Right lobe of liver (tissue), 6 donors: ENCODE data around the gene SAG. TPM values are rescaled to one million over a fixed set of nuclear protein-coding genes. Genes with fewer than 3 reads are reported as not detected.
A peak's percentile ranks its signal among the peaks of the same experiment; 100 is the strongest.

ENCODE experiments used
- ATAC-seq, 4 donors: fragments of 200-7000 bp; cut with Tn5 transposase; one replicate each; pipeline ENCODE4 v1.9.1; 2020; ENCODE audit warnings: mild to moderate bottlenecking in 4 of 4, moderate library complexity in 4 of 4
- DNase-seq, 3 donors: peaks; one replicate each; pipeline ENCODE4 v3.0.0-alpha.2; 2020
- H3K27ac ChIP-seq, 3 donors: fragments of 200-600 bp; one replicate each; pipeline ENCODE4 v1.8.0; 2022
- H3K27me3 ChIP-seq, 2 donors: fragments of 200-600 bp; one replicate each; pipeline ENCODE4 v1.8.0; 2022
- H3K36me3 ChIP-seq, 4 donors: fragments of 200-600 bp; sonication (generic) in 1 of 4; one replicate each; pipeline versions ENCODE4 v1.5.1 to v1.8.0; 2017 to 2022; ENCODE audit warnings: control low read depth in 1 of 4
- H3K4me1 ChIP-seq, 4 donors: fragments of 200-600 bp; sonication (generic) in 1 of 4; one replicate each; pipeline versions ENCODE4 v1.5.1 to v1.8.0; 2017 to 2022; ENCODE audit warnings: control low read depth in 1 of 4
- H3K4me3 ChIP-seq, 3 donors: fragments of 200-600 bp; one replicate each; pipeline ENCODE4 v1.8.0; 2022
- H3K9me3 ChIP-seq, 4 donors: fragments of 200-600 bp; sonication (generic) in 1 of 4; one replicate each; pipeline versions ENCODE4 v1.5.1 to v1.8.0; 2017 to 2022; ENCODE audit warnings: control low read depth in 1 of 4
- POLR2A ChIP-seq: fragments of 450-650 bp; IDR thresholded peaks from one replicate; pipeline ENCODE4 v1.6.1; 2017; ENCODE audit warnings: antibody characterized with exemption, mild to moderate bottlenecking
- WGBS: methylation state at CpG from one replicate; pipeline ENCODE4 v1.1.6; 2018; ENCODE audit warnings: low coverage, low lambda C conversion rate; ENCODE audit not compliant: insufficient coverage; ENCODE audit errors: missing lambda C conversion rate; 5-methylcytosine and 5-hydroxymethylcytosine counted together
- intact Hi-C, 2 donors: fragments of 100-400 bp; cut with DNase I; formaldehyde crosslinking; loops; one replicate each; pipeline versions ENCODE4 v1.11.2 to v1.14.1; 2022
- total RNA-seq, 6 experiments: library from RNA; depleted of rRNA in 2 of 6; stranded (reverse); fragments of >200 nt in 2 of 6; fragmentation: NEBNext Ultra II Directional in 3 of 6; extraction: Animal tissue kit (Norgen Biotek cat#: 25700) in 3 of 6; gene quantifications; one replicate each; pipeline versions ENCODE4 v1.1.0 to v1.2.4, GENCODE V29; 2016 to 2023
- TF ChIP-seq, protein P1 (sequence below), 4 donors: fragments of 200-600 bp in 3 of 4; fragments of 450-650 bp in 1 of 4; IDR thresholded peaks; one replicate each; pipeline versions ENCODE4 v1.5.1 to v1.8.0; 2016 to 2022; ENCODE audit warnings: antibody characterized with exemption in 4 of 4, mild to moderate bottlenecking in 2 of 4
- donor health status: DM: no; HTN: yes; CAD: no.
- donor health status: DM: no; HTN: no; CAD: no.
- donor health status: DM: no; HTN: no; CAD: no.
- donor health status: DM: no; HTN: yes; CAD: no.
- donor health status: DM: no; HTN: yes; CAD: no.

Gene SAG
- total RNA-seq, 6 experiments from 2014 or later: not detected

- intact Hi-C loops: no loop called here
- Histone ChIP-seq H3K36me3 (no peaks in the 10 kb centered on the region), H3K4me1 (no peaks in the 10 kb centered on the region), H3K27ac (no peak overlapping the region), H3K4me3 (no peak overlapping the region), H3K9me3 (no peaks in the 10 kb centered on the region), H3K27me3 (no peaks in the 10 kb centered on the region)
- 39% methylated on average over 3 of the region's 3 CpGs for WGBS
- no peak for DNase-seq
- TF ChIP-seq, protein P1, sequence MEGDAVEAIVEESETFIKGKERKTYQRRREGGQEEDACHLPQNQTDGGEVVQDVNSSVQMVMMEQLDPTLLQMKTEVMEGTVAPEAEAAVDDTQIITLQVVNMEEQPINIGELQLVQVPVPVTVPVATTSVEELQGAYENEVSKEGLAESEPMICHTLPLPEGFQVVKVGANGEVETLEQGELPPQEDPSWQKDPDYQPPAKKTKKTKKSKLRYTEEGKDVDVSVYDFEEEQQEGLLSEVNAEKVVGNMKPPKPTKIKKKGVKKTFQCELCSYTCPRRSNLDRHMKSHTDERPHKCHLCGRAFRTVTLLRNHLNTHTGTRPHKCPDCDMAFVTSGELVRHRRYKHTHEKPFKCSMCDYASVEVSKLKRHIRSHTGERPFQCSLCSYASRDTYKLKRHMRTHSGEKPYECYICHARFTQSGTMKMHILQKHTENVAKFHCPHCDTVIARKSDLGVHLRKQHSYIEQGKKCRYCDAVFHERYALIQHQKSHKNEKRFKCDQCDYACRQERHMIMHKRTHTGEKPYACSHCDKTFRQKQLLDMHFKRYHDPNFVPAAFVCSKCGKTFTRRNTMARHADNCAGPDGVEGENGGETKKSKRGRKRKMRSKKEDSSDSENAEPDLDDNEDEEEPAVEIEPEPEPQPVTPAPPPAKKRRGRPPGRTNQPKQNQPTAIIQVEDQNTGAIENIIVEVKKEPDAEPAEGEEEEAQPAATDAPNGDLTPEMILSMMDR (IDR thresholded peaks at IDR 0.05): no peak
- TF ChIP-seq POLR2A: no peak
- no peak for ATAC-seq
Observed at GRCh38 chr2:233339427-233339826, 31.8 kb downstream of the SAG start.

DNA sequence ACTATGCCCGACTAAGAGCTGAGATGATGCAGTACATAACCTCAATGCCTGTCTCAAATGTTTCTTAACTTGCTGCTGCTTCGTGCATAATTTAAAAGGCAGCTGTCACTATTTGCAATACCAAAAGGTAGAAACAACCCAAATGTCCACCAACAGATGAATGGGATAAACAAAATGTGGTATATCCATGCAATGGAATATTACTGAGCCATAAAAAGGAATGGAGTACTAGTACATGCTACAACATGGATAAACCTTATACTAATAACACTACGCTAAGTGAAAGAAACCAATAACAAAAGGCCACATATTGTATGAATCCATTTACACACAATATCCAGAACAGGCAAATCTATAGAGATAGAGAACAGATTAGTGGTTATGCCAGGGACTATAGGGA, 33.7 kb downstream of the SAG start:
- no peaks in the 10 kb centered on the region for H3K27me3 ChIP-seq
- ATAC-seq: no peak
- TF ChIP-seq, protein P1 (IDR thresholded peaks at IDR 0.05): no peak
- no peak for TF ChIP-seq POLR2A
- H3K36me3 ChIP-seq: no peaks in the 10 kb centered on the region
- no peak overlapping the region for H3K27ac ChIP-seq
- H3K4me3 ChIP-seq: no peak overlapping the region
- intact Hi-C loops: no loop called here
- 94% methylated on average over 3 of the region's 3 CpGs for WGBS
- no peak for DNase-seq
- H3K9me3 ChIP-seq: no peaks in the 10 kb centered on the region
- no peaks in the 10 kb centered on the region for H3K4me1 ChIP-seq

GRCh38 chr2:233342301-233342700, 34.7 kb downstream of the SAG start:
- TF ChIP-seq POLR2A: no peak
- TF ChIP-seq, protein P1 (IDR thresholded peaks at IDR 0.05): no peak
- ATAC-seq: no peak
- H3K27me3 ChIP-seq: no peaks in the 10 kb centered on the region
- no peak overlapping the region for H3K4me3 ChIP-seq
- 84% methylated on average over 5 of the region's 5 CpGs for WGBS
- no peaks in the 10 kb centered on the region for H3K9me3 ChIP-seq
- H3K36me3 ChIP-seq: no peaks in the 10 kb centered on the region
- no peak overlapping the region for H3K27ac ChIP-seq
- peaks cover 0 to 6% (median 0%) of the 10 kb centered on the region in 4 donors for H3K4me1 ChIP-seq
- no peak for DNase-seq
- intact Hi-C loops: no loop called here

- H3K4me1 ChIP-seq: peaks cover 0 to 15% (median 2%) of the 10 kb centered on the region in 4 donors
- H3K4me3 ChIP-seq: no peak overlapping the region
- ATAC-seq (no peak), DNase-seq (peak in 1 of 3 donors; percentile 9)
- no peaks in the 10 kb centered on the region for H3K27me3 ChIP-seq
- TF ChIP-seq, protein P1 (IDR thresholded peaks at IDR 0.05): no peak
- TF ChIP-seq POLR2A: no peak
- no peaks in the 10 kb centered on the region for H3K9me3 ChIP-seq
- intact Hi-C loops: no loop called here
- no peak overlapping the region for H3K27ac ChIP-seq
- WGBS: 91% methylated on average over 14 of the region's 15 CpGs
- H3K36me3 ChIP-seq: no peaks in the 10 kb centered on the region
Observed at GRCh38 chr2:233343171-233343705, 35.6 kb downstream of the SAG start.

DNA sequence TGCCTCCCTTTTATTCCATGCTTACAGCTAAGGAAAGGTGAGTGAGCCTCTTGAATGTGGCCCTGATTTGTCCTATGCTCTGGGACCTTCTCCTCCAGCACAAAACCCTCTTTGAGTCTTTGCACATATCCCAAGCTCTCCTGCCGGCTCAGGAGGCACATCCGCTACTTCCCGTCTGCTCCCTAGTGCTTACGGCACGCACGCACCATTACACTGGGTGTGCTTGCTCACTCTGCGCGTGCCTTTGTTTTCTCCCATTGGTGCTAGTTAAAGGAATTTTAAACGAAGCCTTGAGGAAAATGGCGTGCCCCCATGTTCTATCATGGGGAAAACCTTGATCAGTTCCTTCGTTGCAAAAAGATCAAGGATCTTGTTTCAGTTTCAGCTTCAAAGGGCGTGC, 38.8 kb downstream of the SAG start:
- no peak overlapping the region for H3K27ac ChIP-seq
- no peaks in the 10 kb centered on the region for H3K27me3 ChIP-seq
- 90% methylated on average over 12 of the region's 12 CpGs for WGBS
- TF ChIP-seq POLR2A: no peak
- TF ChIP-seq, protein P1 (IDR thresholded peaks at IDR 0.05): no peak
- intact Hi-C loops: no loop called here
- ATAC-seq: no peak
- peaks cover 0 to 37% (median 10%) of the 10 kb centered on the region in 4 donors for H3K4me1 ChIP-seq
- H3K36me3 ChIP-seq: no peaks in the 10 kb centered on the region
- no peak overlapping the region for H3K4me3 ChIP-seq
- H3K9me3 ChIP-seq: no peaks in the 10 kb centered on the region
- DNase-seq: peak in 1 of 3 donors; percentile 36
